ENCODE results near the gene PDLIM4. TPM values are rescaled to one million over a fixed set of nuclear protein-coding genes. Genes with fewer than 3 reads are reported as not detected.

Gene PDLIM4
- total RNA-seq = 19.8 TPM

- Histone ChIP-seq H3K9me3 (ENCODE audit: control insufficient read depth in 3 of 3, low read length in 3 of 3) (no peaks in the 10 kb centered on the region), H3K27me3 (ENCODE audit: control insufficient read depth in 3 of 3, insufficient read depth in 3 of 3, low read length in 3 of 3) (peaks cover 5 to 23% (median 6%) of the 10 kb centered on the region in 3 donors), H3K27ac (ENCODE audit: low read depth, low read length) (peak within 1 kb of the TSS; percentile 91), H3K4me1 (ENCODE audit: control insufficient read depth in 3 of 3, insufficient read depth in 3 of 3, low read length in 3 of 3) (peaks cover 33 to 49% (median 44%) of the 10 kb centered on the region in 3 donors), H3K4me3 (ENCODE audit: low read length in 3 of 3) (peak within 1 kb of the TSS; percentile 65 to 68 (median 66)), H3K9ac (ENCODE audit: low read depth in 1 of 3, low read length in 3 of 3) (peak within 1 kb of the TSS; percentile 75 to 81 (median 80)), H3K36me3 (ENCODE audit: control insufficient read depth in 3 of 3, insufficient read depth in 3 of 3, low read length in 3 of 3) (peaks cover 0 to 1% (median 0%) of the 10 kb centered on the region in 3 donors)
Measured at GRCh38 chr5:132257131-132258101, at the start of gene PDLIM4. PDLIM4 (plus strand) TSS chr5:132257696; CDS start chr5:132257735, 39 bp downstream.

GRCh38 chr5:132207778-132208177 lies 49.7 kb upstream of the PDLIM4 start:
- Histone ChIP-seq H3K27ac (ENCODE audit: low read depth, low read length) (no peak overlapping the region), H3K4me3 (ENCODE audit: low read length in 3 of 3) (no peak overlapping the region), H3K9ac (ENCODE audit: low read depth in 1 of 3, low read length in 3 of 3) (no peak overlapping the region), H3K36me3 (ENCODE audit: control insufficient read depth in 3 of 3, insufficient read depth in 3 of 3, low read length in 3 of 3) (peaks cover 13 to 45% (median 40%) of the 10 kb centered on the region in 3 donors), H3K27me3 (ENCODE audit: control insufficient read depth in 3 of 3, insufficient read depth in 3 of 3, low read length in 3 of 3) (no peaks in the 10 kb centered on the region), H3K4me1 (ENCODE audit: control insufficient read depth in 3 of 3, insufficient read depth in 3 of 3, low read length in 3 of 3) (peaks cover 24 to 45% (median 27%) of the 10 kb centered on the region in 3 donors), H3K9me3 (ENCODE audit: control insufficient read depth in 3 of 3, low read length in 3 of 3) (no peaks in the 10 kb centered on the region)

GRCh38 chr5:132209131-132209530 lies 48.4 kb upstream of the PDLIM4 start:
- H3K4me1 ChIP-seq (ENCODE audit: control insufficient read depth in 3 of 3, insufficient read depth in 3 of 3, low read length in 3 of 3) = peaks cover 22 to 39% (median 27%) of the 10 kb centered on the region in 3 donors
- no peak overlapping the region for H3K9ac ChIP-seq (ENCODE audit: low read depth in 1 of 3, low read length in 3 of 3)
- no peak overlapping the region for H3K27ac ChIP-seq (ENCODE audit: low read depth, low read length)
- no peaks in the 10 kb centered on the region for H3K9me3 ChIP-seq (ENCODE audit: control insufficient read depth in 3 of 3, low read length in 3 of 3)
- H3K36me3 ChIP-seq (ENCODE audit: control insufficient read depth in 3 of 3, insufficient read depth in 3 of 3, low read length in 3 of 3) = peaks cover 13 to 49% (median 34%) of the 10 kb centered on the region in 3 donors
- H3K4me3 ChIP-seq (ENCODE audit: low read length in 3 of 3) = no peak overlapping the region
- no peaks in the 10 kb centered on the region for H3K27me3 ChIP-seq (ENCODE audit: control insufficient read depth in 3 of 3, insufficient read depth in 3 of 3, low read length in 3 of 3)

GRCh38 chr5:132209901-132210545 lies 47.5 kb upstream of the PDLIM4 start:
- Histone ChIP-seq H3K27ac (ENCODE audit: low read depth, low read length) (no peak overlapping the region), H3K4me3 (ENCODE audit: low read length in 3 of 3) (no peak overlapping the region), H3K9ac (ENCODE audit: low read depth in 1 of 3, low read length in 3 of 3) (no peak overlapping the region), H3K9me3 (ENCODE audit: control insufficient read depth in 3 of 3, low read length in 3 of 3) (no peaks in the 10 kb centered on the region), H3K36me3 (ENCODE audit: control insufficient read depth in 3 of 3, insufficient read depth in 3 of 3, low read length in 3 of 3) (peaks cover 13 to 44% (median 34%) of the 10 kb centered on the region in 3 donors), H3K4me1 (ENCODE audit: control insufficient read depth in 3 of 3, insufficient read depth in 3 of 3, low read length in 3 of 3) (peaks cover 24 to 37% (median 28%) of the 10 kb centered on the region in 3 donors), H3K27me3 (ENCODE audit: control insufficient read depth in 3 of 3, insufficient read depth in 3 of 3, low read length in 3 of 3) (no peaks in the 10 kb centered on the region)

GRCh38 chr5:132210944-132211343 lies 46.6 kb upstream of the PDLIM4 start:
- Histone ChIP-seq H3K27ac (ENCODE audit: low read depth, low read length) (no peak overlapping the region), H3K36me3 (ENCODE audit: control insufficient read depth in 3 of 3, insufficient read depth in 3 of 3, low read length in 3 of 3) (peaks cover 13 to 44% (median 34%) of the 10 kb centered on the region in 3 donors), H3K9ac (ENCODE audit: low read depth in 1 of 3, low read length in 3 of 3) (no peak overlapping the region), H3K27me3 (ENCODE audit: control insufficient read depth in 3 of 3, insufficient read depth in 3 of 3, low read length in 3 of 3) (no peaks in the 10 kb centered on the region), H3K4me1 (ENCODE audit: control insufficient read depth in 3 of 3, insufficient read depth in 3 of 3, low read length in 3 of 3) (peaks cover 22 to 35% (median 23%) of the 10 kb centered on the region in 3 donors), H3K9me3 (ENCODE audit: control insufficient read depth in 3 of 3, low read length in 3 of 3) (no peaks in the 10 kb centered on the region), H3K4me3 (ENCODE audit: low read length in 3 of 3) (no peak overlapping the region)

- no peaks in the 10 kb centered on the region for H3K27me3 ChIP-seq (ENCODE audit: control insufficient read depth in 3 of 3, insufficient read depth in 3 of 3, low read length in 3 of 3)
- H3K4me1 ChIP-seq (ENCODE audit: control insufficient read depth in 3 of 3, insufficient read depth in 3 of 3, low read length in 3 of 3) = peaks cover 17 to 28% (median 20%) of the 10 kb centered on the region in 3 donors
- H3K9ac ChIP-seq (ENCODE audit: low read depth in 1 of 3, low read length in 3 of 3) = no peak overlapping the region
- no peak overlapping the region for H3K27ac ChIP-seq (ENCODE audit: low read depth, low read length)
- no peak overlapping the region for H3K4me3 ChIP-seq (ENCODE audit: low read length in 3 of 3)
- peaks cover 13 to 44% (median 34%) of the 10 kb centered on the region in 3 donors for H3K36me3 ChIP-seq (ENCODE audit: control insufficient read depth in 3 of 3, insufficient read depth in 3 of 3, low read length in 3 of 3)
- H3K9me3 ChIP-seq (ENCODE audit: control insufficient read depth in 3 of 3, low read length in 3 of 3) = no peaks in the 10 kb centered on the region
Measured at GRCh38 chr5:132211787-132212186, 45.7 kb upstream of the PDLIM4 start.

GRCh38 chr5:132213666-132214065 lies 43.8 kb upstream of the PDLIM4 start:
- Histone ChIP-seq H3K4me1 (ENCODE audit: control insufficient read depth in 3 of 3, insufficient read depth in 3 of 3, low read length in 3 of 3) (peaks cover 23 to 28% (median 25%) of the 10 kb centered on the region in 3 donors), H3K4me3 (ENCODE audit: low read length in 3 of 3) (no peak overlapping the region), H3K36me3 (ENCODE audit: control insufficient read depth in 3 of 3, insufficient read depth in 3 of 3, low read length in 3 of 3) (peaks cover 15 to 42% (median 36%) of the 10 kb centered on the region in 3 donors), H3K27ac (ENCODE audit: low read depth, low read length) (no peak overlapping the region), H3K9ac (ENCODE audit: low read depth in 1 of 3, low read length in 3 of 3) (no peak overlapping the region), H3K27me3 (ENCODE audit: control insufficient read depth in 3 of 3, insufficient read depth in 3 of 3, low read length in 3 of 3) (no peaks in the 10 kb centered on the region), H3K9me3 (ENCODE audit: control insufficient read depth in 3 of 3, low read length in 3 of 3) (no peaks in the 10 kb centered on the region)

GRCh38 chr5:132214491-132214890 lies 43.0 kb upstream of the PDLIM4 start:
- no peaks in the 10 kb centered on the region for H3K9me3 ChIP-seq (ENCODE audit: control insufficient read depth in 3 of 3, low read length in 3 of 3)
- H3K27me3 ChIP-seq (ENCODE audit: control insufficient read depth in 3 of 3, insufficient read depth in 3 of 3, low read length in 3 of 3) = no peaks in the 10 kb centered on the region
- H3K36me3 ChIP-seq (ENCODE audit: control insufficient read depth in 3 of 3, insufficient read depth in 3 of 3, low read length in 3 of 3) = peaks cover 15 to 36% (median 30%) of the 10 kb centered on the region in 3 donors
- no peak overlapping the region for H3K4me3 ChIP-seq (ENCODE audit: low read length in 3 of 3)
- peak overlapping the region in 1 of 3 donors; percentile 59 for H3K9ac ChIP-seq (ENCODE audit: low read depth in 1 of 3, low read length in 3 of 3)
- peak overlapping the region; percentile 59 for H3K27ac ChIP-seq (ENCODE audit: low read depth, low read length)
- peaks cover 30 to 34% (median 30%) of the 10 kb centered on the region in 3 donors for H3K4me1 ChIP-seq (ENCODE audit: control insufficient read depth in 3 of 3, insufficient read depth in 3 of 3, low read length in 3 of 3)

GRCh38 chr5:132215329-132215728 lies 42.2 kb upstream of the PDLIM4 start:
- H3K4me1 ChIP-seq (ENCODE audit: control insufficient read depth in 3 of 3, insufficient read depth in 3 of 3, low read length in 3 of 3) = peaks cover 36 to 39% (median 39%) of the 10 kb centered on the region in 3 donors
- no peaks in the 10 kb centered on the region for H3K9me3 ChIP-seq (ENCODE audit: control insufficient read depth in 3 of 3, low read length in 3 of 3)
- H3K36me3 ChIP-seq (ENCODE audit: control insufficient read depth in 3 of 3, insufficient read depth in 3 of 3, low read length in 3 of 3) = peaks cover 9 to 29% (median 22%) of the 10 kb centered on the region in 3 donors
- peak overlapping the region in 1 of 3 donors; percentile 1 for H3K4me3 ChIP-seq (ENCODE audit: low read length in 3 of 3)
- peak overlapping the region; percentile 59 for H3K27ac ChIP-seq (ENCODE audit: low read depth, low read length)
- H3K9ac ChIP-seq (ENCODE audit: low read depth in 1 of 3, low read length in 3 of 3) = peak overlapping the region in 2 of 3 donors; percentile 20 to 59
- H3K27me3 ChIP-seq (ENCODE audit: control insufficient read depth in 3 of 3, insufficient read depth in 3 of 3, low read length in 3 of 3) = no peaks in the 10 kb centered on the region

Measured in skeletal muscle tissue (tissue), 4 donors.